ENCODE data around the gene RBCK1. TPM values are rescaled to one million over a fixed set of nuclear protein-coding genes. Genes with fewer than 3 reads are reported as not detected.

Gene RBCK1
- total and polyA plus RNA-seq, 9 of the 15 experiments (the other 6 are each of a cell fraction or from before 2014, with no cell fraction given) = 5.9 to 59.3 (median 26.5) TPM

GRCh38 chr20:362271-363254 is 45.5 kb upstream of the RBCK1 start (continued):
- TF ChIP-seq, protein P1, sequence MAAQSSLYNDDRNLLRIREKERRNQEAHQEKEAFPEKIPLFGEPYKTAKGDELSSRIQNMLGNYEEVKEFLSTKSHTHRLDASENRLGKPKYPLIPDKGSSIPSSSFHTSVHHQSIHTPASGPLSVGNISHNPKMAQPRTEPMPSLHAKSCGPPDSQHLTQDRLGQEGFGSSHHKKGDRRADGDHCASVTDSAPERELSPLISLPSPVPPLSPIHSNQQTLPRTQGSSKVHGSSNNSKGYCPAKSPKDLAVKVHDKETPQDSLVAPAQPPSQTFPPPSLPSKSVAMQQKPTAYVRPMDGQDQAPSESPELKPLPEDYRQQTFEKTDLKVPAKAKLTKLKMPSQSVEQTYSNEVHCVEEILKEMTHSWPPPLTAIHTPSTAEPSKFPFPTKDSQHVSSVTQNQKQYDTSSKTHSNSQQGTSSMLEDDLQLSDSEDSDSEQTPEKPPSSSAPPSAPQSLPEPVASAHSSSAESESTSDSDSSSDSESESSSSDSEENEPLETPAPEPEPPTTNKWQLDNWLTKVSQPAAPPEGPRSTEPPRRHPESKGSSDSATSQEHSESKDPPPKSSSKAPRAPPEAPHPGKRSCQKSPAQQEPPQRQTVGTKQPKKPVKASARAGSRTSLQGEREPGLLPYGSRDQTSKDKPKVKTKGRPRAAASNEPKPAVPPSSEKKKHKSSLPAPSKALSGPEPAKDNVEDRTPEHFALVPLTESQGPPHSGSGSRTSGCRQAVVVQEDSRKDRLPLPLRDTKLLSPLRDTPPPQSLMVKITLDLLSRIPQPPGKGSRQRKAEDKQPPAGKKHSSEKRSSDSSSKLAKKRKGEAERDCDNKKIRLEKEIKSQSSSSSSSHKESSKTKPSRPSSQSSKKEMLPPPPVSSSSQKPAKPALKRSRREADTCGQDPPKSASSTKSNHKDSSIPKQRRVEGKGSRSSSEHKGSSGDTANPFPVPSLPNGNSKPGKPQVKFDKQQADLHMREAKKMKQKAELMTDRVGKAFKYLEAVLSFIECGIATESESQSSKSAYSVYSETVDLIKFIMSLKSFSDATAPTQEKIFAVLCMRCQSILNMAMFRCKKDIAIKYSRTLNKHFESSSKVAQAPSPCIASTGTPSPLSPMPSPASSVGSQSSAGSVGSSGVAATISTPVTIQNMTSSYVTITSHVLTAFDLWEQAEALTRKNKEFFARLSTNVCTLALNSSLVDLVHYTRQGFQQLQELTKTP (IDR thresholded peaks at IDR 0.05; ENCODE audit: low read depth in 1 of 2, partially characterized antibody in 2 of 2) = peak in 1 of 2 experiments; percentile 43
- TF ChIP-seq EP300 (IDR thresholded peaks at IDR 0.05; ENCODE audit: low read length) (peak; percentile 64), STAT5B (CRISPR knock-in tag; IDR thresholded peaks at IDR 0.05) (no peak), ZNF311 (CRISPR knock-in tag; IDR thresholded peaks at IDR 0.05) (peak; percentile 88), TRIM24 (IDR thresholded peaks at IDR 0.05) (peak; percentile 53 to 79; a peak in 2 of 4 replicates), CXXC5 (CRISPR knock-in tag; IDR thresholded peaks at IDR 0.05) (peak; percentile 90), ZFP91 (CRISPR knock-in tag; IDR thresholded peaks at IDR 0.05) (no peak), ARNT (IDR thresholded peaks at IDR 0.05) (no peak), GMEB1 (CRISPR knock-in tag; IDR thresholded peaks at IDR 0.05) (peak; percentile 46), L3MBTL2 (IDR thresholded peaks at IDR 0.05) (peak; percentile 97), ZNF232 (CRISPR knock-in tag; IDR thresholded peaks at IDR 0.05) (no peak)
- TF ChIP-seq, protein P2, sequence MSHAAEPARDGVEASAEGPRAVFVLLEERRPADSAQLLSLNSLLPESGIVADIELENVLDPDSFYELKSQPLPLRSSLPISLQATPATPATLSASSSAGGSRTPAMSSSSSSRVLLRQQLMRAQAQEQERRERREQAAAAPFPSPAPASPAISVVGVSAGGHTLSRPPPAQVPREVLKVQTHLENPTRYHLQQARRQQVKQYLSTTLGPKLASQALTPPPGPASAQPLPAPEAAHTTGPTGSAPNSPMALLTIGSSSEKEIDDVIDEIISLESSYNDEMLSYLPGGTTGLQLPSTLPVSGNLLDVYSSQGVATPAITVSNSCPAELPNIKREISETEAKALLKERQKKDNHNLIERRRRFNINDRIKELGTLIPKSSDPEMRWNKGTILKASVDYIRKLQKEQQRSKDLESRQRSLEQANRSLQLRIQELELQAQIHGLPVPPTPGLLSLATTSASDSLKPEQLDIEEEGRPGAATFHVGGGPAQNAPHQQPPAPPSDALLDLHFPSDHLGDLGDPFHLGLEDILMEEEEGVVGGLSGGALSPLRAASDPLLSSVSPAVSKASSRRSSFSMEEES (CRISPR knock-in tag; IDR thresholded peaks at IDR 0.05) = 0 out of 2 replicates have a peak, but pooled peaks have one; percentile 14
